HG02938 (cell line): ENCODE data around the gene SLC39A9.

Source experiments
- ATAC-seq: cut with Tn5 transposase; IDR thresholded peaks from one replicate; pipeline ENCODE4 v1.9.1; 2021; ENCODE audit warnings: mild to moderate bottlenecking, moderate library complexity; ENCODE audit not compliant: unreplicated experiment

The SLC39A9 gene

DNA sequence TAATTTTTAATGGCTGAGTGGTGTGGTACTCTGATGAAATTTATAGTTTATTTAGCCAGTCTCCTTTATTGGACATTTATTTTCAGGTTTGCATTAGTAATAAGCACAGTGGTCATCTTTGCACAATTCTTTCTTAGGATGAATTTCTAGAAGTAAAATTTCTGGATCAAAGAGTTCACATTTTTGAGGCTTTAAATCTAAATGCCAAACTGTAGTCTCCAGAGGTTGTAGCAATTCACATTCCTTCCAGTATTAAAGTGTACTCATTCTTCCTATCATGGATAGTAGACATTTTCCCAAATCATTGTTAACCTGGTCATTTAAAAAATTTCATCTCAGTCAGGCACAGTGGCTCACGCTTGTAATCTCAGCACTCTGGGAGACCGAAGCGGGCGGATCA lies 24.8 kb downstream of the SLC39A9 start:
- ATAC-seq = no peak

DNA sequence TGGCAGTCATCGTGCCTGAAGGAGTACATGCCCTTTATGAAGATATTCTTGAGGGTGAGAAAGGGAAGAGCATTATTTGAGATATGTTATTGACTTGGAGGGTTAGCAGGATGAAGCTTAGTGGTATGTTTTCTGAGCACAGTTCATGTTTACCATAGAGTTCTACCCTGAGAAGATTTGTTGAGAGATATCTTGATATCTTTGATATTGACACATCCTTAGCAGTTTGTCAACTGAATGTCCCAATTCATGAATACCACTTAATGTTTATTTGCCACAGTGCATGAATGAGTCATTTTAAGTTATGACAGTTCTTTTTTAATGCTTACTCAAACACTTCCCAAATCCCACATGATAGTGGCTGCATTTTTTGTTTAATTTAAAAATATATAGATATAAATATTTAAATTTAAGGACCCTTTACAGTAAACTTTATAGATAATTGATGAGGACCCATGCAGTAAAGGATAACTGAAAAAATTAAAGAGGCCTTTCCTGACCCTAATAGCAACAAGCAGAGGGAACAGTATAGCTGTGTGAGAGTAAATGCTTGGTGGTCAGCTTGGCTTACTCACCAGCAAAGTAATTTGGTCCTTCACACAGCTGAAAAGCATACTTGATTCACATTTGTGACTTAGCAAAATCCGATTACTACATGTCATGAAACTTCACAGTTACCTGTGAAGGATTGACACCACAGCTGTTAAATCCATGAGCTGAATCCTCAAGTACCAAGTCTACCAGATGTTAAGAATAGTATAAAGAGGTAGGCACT lies 25.8 kb downstream of the SLC39A9 start:
- no peak for ATAC-seq

DNA sequence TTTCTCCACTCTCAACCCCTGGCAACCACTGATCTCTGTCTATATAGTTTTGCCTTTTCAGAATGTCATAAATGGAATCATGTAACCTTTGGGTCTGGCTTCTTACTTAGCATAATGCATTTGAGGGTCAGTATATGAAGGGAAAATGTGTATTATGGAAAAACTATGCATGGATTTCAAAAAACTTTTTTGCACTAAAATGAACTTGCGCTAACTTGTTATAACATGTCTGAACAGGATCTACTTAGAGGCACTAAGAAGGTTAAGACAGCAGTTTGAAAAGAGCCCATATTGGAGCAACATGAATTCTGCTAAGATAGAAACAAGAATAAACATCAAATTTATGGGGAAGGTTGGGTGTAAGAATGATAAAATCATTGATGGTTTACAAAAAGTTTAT lies 29.1 kb downstream of the SLC39A9 start:
- ATAC-seq = no peak

GRCh38 chr14:69428289-69428998 lies 30.0 kb downstream of the SLC39A9 start:
- no peak for ATAC-seq

GRCh38 chr14:69429643-69430042 lies 31.2 kb downstream of the SLC39A9 start:
- no peak for ATAC-seq

- no peak for ATAC-seq
Measured at GRCh38 chr14:69430306-69430939, 31.9 kb downstream of the SLC39A9 start.

DNA sequence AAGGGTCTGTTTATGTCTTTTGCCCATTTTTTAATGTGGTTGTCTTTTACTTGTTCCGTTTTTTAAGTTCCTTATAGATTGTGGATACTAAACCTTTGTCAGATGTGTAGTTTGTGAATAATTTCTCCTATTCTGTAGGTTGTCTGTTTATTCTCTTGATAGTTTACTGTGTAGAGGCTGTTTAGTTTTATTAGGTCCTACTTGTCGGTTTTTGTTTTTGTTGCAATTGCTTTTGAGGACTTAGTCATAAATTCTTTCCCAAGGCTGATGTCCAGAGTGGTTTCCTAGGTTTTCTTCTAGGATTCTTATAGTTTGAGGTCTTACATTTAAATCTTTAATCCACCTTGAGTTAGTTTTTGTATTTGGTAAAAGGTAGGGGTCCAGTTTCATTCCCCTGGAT lies 33.9 kb downstream of the SLC39A9 start:
- no peak for ATAC-seq

- ATAC-seq = no peak
Measured at GRCh38 chr14:69439521-69440270, 41.2 kb downstream of the SLC39A9 start.

- peak; percentile 68 for ATAC-seq
Measured at GRCh38 chr14:69441948-69442347, 43.5 kb downstream of the SLC39A9 start.

DNA sequence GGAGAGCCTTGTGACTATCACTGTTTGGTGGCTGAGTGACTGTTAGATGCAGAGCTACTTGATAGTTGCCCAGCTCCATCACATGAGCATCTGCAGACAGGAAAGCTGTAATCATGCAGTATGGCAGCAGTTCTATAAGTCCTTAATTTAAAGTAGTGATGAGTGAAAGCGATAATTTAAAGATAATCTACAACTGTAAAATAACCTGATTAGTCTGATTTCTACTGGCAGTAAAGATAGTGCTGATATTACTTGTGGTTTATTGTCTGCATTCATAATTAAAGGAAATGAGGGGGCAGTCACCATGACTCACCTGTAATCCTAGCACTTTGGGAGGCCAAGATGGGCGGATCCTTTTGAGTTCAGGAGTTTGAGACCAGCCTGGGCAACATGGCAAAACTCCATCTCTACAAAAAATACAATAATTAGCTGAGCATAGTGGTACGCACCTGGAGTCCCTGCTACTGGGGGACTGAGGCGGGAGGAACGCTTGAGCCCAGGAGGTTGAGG lies 44.9 kb downstream of the SLC39A9 start:
- ATAC-seq = no peak

- no peak for ATAC-seq
Measured at GRCh38 chr14:69449216-69449615, 50.7 kb downstream of the SLC39A9 start.

DNA sequence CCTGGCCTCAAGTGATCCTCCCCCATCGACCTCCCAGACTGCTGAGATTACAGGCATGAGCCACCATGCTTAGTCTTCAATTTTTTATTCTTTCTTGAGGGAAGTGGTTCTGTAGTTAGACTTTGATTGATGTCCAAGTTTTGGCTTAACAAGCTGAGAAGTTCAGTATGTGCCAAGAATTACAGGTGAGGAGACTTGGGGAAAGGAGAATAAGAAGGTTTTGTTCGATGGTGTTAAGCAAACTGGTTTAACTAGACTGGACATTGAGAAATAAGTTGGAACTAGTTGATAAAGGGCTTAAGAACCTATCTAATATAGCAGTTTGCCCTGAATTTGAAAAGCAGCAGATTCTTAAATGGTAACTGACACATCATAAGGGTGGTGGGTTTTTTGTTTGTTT lies 53.4 kb downstream of the SLC39A9 start:
- ATAC-seq = no peak

DNA sequence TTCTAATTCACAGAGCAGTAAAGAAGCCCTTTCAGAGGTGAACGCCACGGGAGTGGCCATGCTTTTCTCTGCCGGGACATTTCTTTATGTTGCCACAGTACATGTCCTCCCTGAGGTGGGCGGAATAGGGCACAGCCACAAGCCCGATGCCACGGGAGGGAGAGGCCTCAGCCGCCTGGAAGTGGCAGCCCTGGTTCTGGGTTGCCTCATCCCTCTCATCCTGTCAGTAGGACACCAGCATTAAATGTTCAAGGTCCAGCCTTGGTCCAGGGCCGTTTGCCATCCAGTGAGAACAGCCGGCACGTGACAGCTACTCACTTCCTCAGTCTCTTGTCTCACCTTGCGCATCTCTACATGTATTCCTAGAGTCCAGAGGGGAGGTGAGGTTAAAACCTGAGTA lies 59.9 kb downstream of the SLC39A9 start:
- no peak for ATAC-seq

DNA sequence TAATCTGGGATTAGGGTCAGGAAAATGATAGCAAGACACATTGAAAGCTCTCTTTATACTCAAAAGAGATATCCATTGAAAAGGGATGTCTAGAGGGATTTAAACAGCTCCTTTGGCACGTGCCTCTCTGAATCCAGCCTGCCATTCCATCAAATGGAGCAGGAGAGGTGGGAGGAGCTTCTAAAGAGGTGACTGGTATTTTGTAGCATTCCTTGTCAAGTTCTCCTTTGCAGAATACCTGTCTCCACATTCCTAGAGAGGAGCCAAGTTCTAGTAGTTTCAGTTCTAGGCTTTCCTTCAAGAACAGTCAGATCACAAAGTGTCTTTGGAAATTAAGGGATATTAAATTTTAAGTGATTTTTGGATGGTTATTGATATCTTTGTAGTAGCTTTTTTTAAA lies 60.6 kb downstream of the SLC39A9 start:
- no peak for ATAC-seq

DNA sequence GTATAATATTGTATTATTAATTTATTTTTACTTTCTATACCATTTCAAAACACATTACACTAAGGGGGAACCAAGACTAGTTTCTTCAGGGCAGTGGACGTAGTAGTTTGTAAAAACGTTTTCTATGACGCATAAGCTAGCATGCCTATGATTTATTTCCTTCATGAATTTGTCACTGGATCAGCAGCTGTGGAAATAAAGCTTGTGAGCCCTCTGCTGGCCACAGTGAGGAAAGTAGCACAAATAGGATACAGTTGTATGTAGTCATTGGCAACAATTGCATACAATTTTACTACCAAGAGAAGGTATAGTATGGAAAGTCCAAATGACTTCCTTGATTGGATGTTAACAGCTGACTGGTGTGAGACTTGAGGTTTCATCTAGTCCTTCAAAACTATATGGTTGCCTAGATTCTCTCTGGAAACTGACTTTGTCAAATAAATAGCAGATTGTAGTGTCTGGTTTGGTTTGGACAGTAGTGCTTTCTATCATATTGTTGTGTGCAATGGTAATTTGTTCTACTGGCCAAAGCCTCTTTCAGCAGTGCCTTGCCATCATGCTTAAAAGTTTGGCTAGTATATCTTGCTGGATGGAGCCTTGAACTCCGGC lies 61.7 kb downstream of the SLC39A9 start:
- peak; percentile 77 for ATAC-seq

DNA sequence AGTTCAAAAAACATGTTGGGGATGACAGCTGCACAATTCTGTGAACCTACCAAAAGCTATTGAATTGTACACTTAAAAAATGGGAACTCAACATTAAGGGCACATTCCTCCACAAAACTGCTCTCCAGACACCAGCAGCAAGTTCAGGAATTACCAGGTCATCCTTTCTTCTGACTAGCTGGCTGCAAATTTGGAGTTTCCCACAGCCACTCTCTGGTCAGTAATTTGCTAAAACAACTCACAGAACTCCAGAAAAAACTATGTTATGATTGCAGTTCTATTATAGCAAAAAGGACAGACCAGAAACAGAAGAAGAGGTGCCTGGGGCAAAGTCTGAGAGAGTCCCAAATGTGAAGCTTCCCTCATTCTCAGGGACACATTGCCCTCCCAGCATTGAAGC lies 65.9 kb downstream of the SLC39A9 start:
- no peak for ATAC-seq

DNA sequence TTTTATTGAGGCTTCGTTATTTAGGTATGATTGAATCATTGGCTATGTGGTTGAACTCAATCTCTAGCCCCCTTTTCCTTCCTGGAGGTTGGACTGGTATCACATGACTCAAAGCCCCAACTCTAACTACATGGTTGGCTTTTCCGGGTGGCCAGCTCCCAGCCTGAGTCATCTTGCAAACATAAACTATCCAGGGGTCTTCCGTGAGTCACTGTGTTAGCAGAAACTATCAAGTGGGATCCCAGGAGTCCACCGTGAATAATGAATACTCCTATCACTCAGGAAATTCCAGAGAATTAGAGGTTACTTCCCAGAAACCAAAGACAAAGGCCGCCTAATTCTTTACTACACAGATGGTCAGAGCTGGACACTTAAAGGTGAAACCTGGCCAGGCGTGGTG lies 66.3 kb downstream of the SLC39A9 start:
- no peak for ATAC-seq

DNA sequence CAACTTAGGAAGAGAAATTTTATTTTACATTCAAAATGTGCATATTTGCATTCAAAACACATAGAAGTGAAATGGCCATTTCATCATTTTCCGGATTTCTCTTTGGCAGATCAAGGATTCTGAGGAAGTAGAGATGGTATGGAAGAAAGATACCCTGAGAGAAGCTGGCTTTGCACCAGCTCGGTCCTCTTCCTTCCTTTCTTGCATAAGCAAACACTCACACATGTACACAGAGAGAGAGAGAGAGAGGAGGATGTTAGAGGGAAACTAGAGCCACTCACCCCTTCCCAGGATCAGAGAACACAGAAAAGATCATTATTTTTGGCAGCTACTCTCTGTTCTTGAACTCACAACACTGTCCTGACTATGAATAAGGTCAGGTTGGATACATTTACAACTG lies 70.5 kb downstream of the SLC39A9 start:
- no peak for ATAC-seq

- ATAC-seq = no peak
Measured at GRCh38 chr14:69471436-69471835, 72.9 kb downstream of the SLC39A9 start.

DNA sequence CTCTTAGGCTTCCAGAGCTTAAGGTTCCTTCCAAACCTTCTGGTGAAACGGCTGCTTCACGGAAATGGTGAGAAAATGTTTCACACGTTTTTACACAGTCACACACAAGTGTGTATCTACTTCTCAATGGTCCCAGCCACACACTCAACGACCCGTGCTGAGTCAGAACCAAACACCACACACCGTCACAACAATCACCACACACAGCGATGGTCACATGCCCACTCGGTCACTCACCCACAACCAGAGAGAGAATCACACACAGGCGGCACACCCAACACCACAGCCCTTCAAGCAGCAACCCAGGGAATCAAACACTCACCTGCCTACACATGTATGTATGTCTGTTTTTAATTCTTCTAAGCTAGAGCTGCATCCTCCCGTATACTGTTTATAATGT lies 73.4 kb downstream of the SLC39A9 start:
- no peak for ATAC-seq

- ATAC-seq = no peak
Measured at GRCh38 chr14:69473260-69473659, 74.8 kb downstream of the SLC39A9 start.
